Stimulated activated CD4-positive, alpha-beta T cell treated with anti-CD3 and anti-CD28 coated beads, Interleukin-4, amount 100 ng/mL, for 1 hour (primary cell): ENCODE data around the gene CLTA.

Source experiments
- DNase-seq: peaks from one replicate; pipeline ENCODE4 v3.0.0-alpha.2; 2020

CLTA gene, protein sequence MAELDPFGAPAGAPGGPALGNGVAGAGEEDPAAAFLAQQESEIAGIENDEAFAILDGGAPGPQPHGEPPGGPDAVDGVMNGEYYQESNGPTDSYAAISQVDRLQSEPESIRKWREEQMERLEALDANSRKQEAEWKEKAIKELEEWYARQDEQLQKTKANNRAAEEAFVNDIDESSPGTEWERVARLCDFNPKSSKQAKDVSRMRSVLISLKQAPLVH

GRCh38 chr9:36190388-36191289, at the start of gene CLTA:
CLTA (plus strand) TSS chr9:36190921; CDS start chr9:36191057, 136 bp downstream.
- DNase-seq = peak; percentile 88

- DNase-seq = no peak
Observed at GRCh38 chr9:36141288-36141687, 49.4 kb upstream of the CLTA start.

GRCh38 chr9:36141761-36142160, 49.0 kb upstream of the CLTA start:
- DNase-seq = no peak

- DNase-seq = no peak
Observed at GRCh38 chr9:36142510-36143244, 48.0 kb upstream of the CLTA start.

DNA sequence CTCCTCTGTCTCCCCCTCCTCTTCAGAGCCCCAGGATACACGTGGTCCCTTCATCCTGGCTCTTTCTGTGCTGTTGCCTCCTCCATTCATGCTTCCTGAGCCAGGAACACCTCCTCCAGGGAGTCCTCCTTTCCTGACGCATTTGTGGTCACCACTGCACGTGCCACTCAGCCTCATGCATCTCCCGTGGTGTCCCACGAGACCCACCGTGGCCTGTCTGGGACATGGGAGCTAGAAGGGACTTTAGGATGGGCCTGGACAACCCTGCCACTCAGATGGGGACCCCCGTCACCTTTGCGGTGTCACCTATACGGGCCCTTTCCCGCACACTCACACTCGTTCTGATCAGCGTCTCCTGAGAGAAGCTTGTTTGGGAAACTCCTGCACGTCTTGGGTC, 47.5 kb upstream of the CLTA start:
- DNase-seq = no peak

- DNase-seq = no peak
Observed at GRCh38 chr9:36144309-36145232, 46.1 kb upstream of the CLTA start.

- no peak for DNase-seq
Observed at GRCh38 chr9:36145970-36146369, 44.8 kb upstream of the CLTA start.

DNA sequence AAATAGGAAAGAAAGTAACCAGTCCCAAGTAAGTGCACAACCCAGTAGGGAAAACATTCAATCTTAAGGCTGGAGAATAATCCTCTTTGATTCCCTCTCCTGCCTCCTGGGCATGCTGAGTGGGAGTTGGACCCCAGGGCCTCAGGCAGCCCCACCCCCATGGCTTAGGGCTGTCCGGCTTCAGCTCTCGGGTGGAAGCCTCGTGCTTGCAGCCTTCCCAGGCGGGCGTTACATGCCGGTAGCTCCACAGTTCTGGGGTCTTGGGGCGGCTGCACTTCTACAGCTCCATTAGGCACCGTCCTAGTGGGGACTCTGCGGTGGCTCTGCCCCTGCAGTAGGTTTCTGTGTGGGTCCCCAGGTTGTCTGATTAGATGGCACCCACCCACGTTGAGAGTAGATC, 44.1 kb upstream of the CLTA start:
- DNase-seq = no peak

DNA sequence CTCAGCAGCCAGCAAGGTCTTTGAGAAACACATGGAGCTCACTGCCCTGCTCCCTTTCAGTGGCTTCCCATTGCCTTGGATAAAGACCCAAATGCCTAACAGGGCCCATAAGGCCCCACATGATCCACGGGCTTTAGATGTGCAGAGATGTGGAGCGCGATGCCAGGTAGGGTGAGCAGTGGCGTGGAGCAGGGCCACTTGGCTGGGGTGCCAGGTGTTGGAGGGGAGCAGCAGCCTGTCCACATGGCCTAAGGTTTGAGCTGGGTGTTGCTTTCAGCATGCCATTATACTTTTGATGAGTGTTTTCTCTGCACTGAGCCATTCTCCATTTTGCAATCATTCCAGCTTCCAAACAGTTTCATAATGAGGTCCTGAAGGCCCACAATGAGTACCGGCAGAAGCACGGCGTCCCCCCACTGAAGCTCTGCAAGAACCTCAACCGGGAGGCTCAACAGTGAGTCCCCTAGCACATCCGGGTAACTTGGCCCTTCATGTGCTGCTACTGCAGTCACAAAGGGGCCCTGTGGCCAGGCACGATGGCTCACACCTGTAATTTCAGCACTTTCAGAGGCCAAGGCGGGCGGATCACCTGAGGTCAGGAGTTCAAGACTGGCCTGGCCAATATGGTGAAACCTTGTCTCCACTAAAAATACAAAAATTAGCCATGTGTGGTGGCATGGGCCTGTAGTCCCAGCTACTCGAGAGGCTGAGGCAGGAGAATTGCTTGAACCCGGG, 43.1 kb upstream of the CLTA start:
- DNase-seq = no peak

DNA sequence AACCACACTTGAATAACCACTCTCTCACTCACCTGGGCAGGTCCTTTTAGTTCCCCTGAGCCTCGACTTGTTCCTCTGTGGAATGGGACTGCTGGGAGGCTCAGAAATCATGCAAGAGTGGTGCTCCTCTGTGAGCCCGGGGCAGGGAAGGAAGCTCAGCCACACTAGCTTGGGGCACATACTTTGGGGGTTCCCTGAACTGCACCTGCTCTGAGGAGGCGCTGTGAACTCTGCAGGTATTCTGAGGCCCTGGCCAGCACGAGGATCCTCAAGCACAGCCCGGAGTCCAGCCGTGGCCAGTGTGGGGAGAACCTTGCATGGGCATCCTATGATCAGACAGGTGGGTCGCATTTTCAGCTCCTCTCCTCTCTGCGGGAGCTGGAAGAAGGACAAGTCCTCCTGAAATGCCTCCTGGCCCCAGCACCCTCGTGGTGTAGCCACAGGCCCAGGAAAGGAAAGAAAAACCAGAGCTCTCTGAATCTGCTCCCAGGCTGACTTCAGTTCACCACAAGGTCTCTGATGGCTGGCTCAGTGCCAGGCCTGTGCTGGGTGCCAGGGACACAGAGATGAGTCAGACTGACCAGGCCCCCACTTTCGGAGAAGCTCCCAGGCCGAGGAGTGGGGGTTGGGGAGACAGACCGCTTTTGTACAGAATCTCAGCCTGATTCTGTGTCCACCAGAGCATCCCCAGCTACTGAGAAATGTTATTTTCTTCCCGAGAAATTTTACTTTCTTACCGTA, 42.2 kb upstream of the CLTA start:
- DNase-seq = peak; percentile 54

DNA sequence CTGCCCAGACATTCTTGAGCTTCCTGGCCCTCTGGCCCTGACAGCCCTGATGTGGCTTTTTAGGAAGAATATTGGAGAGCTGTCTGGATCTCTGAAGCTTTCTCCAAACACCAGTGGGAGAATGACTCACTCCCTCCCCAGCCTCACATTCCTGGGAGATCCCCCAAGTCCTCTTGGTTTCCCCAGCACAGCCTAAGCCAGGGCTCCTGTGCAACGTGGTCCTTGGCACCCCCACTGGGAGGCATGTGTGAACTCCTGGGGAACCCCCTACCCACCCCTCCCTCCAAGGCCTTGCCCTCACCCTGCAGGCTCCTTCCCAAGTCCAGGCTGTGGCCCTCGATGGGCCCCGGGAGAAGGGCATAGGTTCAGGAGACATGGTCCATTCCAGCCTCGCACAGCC, 41.5 kb upstream of the CLTA start:
- no peak for DNase-seq

GRCh38 chr9:36150574-36151315, 40.0 kb upstream of the CLTA start:
- DNase-seq = no peak

DNA sequence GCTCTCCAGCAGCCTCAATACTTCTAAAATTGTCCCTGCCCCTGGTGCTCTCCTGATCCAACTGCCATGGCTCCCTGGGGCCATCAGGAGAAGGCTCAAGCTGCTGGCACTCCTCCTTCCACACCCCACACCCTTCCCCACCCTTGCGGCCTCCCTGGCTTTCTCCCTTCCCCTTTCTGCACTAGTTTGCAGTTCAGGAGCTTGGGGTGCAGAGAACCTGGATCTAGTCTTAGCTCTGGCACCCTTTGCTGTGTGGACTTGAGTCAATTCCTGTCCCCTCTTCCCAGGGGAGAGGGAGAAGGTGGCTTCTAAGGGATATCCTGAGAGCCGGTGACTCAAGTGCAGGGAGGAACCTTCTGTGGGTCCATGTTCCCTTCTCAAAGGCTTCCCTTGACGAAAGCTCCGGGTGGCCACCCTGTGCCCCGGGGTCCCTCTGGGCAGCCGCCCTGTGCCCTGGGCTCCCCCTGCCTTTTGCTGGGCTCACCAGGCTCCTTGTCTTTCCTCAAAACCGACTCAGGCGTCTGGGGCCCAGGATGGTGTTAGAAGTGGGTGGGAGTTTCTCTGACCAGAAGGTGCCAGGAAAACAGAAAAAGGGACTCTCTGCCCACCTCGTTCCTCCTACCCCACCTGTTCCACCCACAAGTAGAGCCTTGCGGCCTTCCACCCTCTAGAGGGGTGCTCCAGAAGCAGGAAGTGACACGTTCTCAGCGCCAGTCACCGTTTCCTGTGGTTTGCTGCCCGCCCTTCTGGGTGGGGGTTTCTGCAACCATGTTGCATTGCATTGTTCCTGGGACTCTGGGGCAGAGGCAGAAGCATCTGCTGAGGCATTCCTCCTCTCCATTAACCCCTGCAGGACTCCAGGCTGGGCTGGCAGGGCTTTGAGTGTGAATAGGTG, 39.2 kb upstream of the CLTA start:
- peak; percentile 78 for DNase-seq

- DNase-seq = no peak
Observed at GRCh38 chr9:36152741-36153438, 37.8 kb upstream of the CLTA start.

DNA sequence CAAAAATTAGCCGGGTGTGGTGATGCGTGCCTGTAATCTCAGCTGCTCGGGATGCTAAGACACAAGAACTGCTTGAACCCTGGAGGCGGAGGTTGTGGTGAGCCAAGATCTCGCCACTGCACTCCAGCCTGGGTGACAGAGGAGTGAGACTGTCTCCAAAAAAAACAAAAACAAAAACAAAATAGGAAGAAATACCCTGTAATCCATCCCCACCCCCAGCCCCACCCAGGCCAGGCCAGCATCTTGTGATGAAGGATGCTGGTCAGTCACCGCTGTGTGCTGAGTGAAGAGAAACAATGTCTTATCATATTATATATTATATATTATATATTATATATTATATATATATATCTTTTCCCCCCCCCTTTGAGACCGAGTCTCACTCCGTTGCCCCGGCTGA, 37.0 kb upstream of the CLTA start:
- no peak for DNase-seq

- no peak for DNase-seq
Observed at GRCh38 chr9:36154331-36154952, 36.3 kb upstream of the CLTA start.

DNA sequence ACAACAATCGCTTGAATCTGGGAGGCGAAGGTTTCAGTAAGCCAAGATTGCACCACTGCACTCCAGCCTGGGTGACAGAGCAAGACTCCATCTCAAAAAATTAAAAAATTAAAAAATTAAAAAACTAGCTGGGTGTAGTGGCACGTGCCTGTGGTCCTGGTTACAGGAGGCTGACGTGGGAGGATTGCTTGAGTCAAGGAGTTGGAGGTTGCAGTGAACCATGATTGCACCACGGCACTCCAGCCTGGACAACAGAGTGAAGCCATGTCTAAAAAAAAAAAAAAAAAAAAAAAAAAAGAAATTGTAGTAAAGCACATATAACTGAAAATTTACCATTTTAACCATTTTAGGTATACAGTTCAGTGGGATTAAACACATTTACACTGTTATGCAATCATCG, 34.6 kb upstream of the CLTA start:
- DNase-seq = no peak

GRCh38 chr9:36158122-36158521, 32.6 kb upstream of the CLTA start:
- no peak for DNase-seq
